T-helper 1 cell (primary cell): ENCODE results near the gene NSUN2.
"Not testable (repeated sequence)": the region's sequence is repeated elsewhere in the genome, so short reads cannot be mapped to it uniquely, and the experiment has no call there.

Experiments used
- DNase-seq, 5 donors: peaks; one replicate each; pipeline ENCODE4 v3.0.0-alpha.2; 2012 to 2020
- total RNA-seq, 4 donors: gene quantifications; one replicate each; lab custom pipeline; 2026; lab: John Stamatoyannopoulos, UW

NSUN2 gene
- total RNA-seq, result 63.7 to 90.8 (median 84.6) reads per million in 4 donors

DNA sequence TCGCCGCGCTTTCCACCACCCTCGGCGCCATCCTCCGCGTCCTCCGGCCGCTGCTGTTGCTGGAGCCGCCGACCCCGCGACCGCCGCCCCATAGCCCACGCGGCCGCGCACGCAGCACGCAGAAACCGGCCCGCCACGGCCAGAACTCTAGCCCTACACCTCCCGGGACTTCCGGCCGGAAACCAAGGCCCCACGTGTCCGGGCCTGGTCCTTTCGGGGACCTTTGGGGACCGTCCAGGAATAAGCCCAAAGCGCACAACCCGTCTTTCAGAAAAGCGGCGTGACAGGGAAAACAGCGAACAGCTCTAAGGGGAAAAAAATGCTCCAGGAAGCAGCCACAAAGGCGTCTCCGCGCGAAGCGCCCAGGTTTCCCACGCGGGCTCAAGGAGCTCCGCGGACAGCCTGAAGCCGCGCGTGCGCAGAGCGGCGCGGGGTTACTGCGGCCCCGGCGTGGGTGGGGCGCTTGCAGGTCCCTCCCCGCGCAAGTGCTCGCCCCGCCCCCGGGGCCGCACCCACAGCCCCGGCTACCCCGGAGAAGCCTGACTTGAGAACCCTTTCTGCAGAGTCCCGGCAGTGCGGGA lies at the start of gene NSUN2, which contains the start of gene SRD5A1:
TSS of gene NSUN2 (minus strand) at position 157 of the 581 bp plus-strand sequence. CDS start at position 92, 65 bp downstream.
TSS of gene SRD5A1 (plus strand) at position 553 of the 581 bp plus-strand sequence. CDS start 137 bp downstream, outside the sequence.
- DNase-seq, result peak; percentile 85 to 93 (median 87)

DNA sequence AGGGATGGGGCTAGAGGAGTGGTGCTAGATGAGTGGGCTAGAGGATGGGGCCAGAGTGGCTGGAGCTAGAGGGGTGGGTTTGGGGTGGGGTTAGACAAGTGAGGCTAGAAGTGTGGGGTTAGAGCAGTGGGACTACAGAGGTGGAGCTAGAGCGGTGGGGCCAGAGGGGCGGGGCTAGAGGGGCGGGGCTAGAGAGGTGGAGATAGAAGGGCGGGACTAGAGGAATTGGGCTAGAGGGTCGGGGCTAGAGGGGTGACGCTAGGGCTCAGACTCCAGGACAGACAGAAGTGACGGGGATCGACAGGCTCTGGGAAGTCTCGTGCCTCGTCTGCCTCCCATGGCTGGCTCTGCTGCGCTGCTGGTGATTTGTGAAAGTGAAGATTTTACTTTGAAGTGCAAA lies 49.4 kb upstream of the NSUN2 start:
- no peak for DNase-seq

DNA sequence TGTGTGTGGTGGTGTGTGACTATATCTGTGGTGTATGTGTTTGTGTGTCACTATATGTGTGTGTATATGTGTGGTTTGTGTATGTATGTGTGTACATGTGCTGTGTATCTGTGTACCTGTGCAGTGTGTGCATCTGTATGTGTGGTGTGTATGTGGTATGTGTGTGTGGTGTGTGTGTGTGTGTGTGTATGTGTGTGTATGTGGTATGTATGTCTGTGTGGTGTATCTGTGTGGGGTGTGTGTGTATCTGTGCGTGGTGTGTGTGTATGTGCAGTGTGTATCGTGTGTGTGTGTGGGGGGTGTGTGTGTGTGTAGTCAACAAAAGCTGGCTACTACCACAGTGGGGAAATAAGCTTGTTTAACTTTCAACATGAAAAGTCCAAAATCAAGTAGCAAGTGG lies 48.8 kb upstream of the NSUN2 start:
- DNase-seq, result no peak

DNA sequence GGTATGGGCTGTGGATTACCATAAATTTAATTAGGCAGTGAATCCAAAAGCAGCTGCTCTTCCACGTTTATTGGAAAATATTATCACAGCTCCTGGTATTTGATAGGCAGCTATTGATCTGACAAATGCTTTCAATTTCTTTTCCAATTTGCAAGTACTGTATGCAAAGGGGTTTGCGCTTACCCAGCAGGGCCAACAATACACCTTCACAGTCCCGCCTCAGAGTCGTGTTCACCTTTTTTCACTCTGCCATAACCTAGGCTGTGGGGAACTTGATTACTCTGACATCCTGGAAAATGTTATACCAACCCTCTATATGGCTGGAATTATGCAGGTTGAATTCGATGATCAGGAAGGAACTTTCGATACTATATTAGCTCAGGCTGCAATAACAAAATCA lies 48.1 kb upstream of the NSUN2 start:
- no peak for DNase-seq

DNA sequence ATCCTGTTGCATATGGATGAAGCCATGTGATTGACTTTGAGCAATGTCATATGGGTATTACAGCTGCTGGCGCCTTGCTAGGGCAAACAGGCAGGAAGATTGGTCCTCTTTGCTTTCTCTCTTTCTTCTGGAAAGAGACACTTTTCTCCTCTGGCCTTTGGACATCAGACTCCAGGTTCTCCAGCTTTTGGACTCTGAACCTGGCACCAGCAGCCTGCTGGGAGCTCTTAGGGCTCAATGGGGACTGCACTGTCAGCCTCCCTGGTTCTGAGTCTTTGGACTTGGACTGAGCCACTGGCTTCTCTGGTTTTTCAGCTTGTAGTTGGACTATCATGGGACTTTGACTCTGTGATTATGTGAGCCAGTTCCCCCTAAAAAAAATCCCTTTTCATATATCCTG lies 45.5 kb upstream of the NSUN2 start:
- no peak for DNase-seq

DNA sequence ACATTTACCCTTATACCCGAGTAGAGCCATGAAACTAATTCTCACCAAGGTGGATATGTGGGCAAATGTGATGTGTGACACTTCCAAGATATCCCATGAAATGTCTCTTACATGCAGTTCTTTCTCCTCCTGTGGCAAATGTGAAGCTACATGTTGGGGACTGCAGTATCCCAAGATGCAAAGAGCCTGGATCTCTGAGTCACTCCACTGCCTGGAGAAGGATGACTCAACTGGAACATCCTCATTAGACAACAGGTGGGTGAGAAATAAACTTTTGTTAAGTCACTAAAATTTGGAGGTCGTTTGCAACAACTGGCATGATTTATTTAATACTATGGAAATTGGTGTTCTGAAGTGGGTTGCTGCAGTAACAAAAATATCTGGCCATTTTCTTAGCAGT lies 43.9 kb upstream of the NSUN2 start:
- no peak for DNase-seq

DNA sequence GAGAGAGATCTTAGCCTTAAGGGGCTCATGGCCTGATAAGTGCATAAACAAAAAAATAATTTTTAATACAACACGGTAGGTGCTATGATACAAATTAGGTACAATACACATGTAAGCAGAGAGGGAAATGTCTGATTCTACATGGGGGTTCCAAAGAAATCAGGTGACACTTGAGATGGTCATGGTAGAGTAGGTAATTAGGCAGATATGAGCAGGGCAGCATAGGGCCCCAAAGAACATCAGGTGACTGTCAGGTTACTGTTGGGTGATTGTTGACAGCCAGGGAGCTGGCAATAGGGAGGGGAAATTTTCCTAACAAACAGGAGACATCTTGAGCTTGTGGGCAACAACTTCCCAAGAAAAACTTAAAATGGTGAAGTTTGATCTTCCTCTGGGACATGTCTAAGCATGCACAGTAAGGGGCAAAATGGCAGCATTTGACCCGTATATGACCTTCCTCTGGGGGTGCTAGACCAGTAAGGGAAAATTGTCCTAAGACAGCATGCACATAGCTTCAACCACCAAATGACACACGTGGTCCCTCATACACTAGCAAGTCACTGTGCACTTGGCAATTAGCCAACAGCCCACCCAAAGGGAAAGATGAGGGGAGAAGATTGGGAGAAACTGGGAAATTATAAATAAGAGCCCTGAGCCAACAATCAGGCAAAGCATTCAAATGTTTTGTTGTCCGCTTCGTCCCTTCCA lies 43.1 kb upstream of the NSUN2 start:
- no peak for DNase-seq

DNA sequence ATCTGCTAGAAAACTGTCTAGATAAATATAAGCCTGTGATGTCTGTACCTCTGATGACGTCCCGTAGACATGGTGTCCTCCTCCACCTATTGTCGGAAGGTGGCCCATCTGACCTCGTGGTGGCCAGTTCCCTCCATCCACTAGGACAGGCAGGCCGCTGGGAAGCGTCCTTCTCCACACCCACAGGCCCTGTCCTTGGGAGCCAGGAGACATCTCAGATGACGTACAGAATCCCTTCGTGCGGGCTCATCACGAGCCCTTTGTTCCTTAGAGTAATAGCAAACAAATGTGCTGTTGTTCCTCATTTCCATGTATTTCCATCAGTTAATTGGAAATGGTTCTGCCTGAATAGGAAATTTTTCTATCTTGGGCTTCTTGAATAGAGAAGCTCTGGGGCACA lies 42.0 kb upstream of the NSUN2 start:
- DNase-seq, result no peak

DNA sequence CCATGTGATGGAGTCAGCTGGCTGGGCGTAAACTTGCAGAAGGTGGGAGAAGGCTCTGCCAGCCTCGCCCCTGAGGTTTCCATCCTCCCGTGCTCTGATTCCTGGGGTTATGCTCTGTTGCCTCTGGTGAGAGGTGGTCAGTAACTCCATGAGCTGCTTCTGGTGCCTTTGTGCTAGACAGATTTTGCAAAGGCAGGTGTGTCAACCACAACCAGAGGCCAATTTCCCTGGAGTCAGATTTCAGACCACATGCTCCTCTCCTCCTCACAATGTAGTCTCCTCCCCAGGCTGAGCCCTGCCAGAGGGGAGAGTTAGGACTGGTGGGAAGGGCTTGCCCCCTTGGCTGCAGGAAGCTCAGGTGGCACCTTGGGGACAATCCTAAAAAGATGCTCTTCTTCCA lies 41.6 kb upstream of the NSUN2 start:
- DNase-seq, result no peak

DNA sequence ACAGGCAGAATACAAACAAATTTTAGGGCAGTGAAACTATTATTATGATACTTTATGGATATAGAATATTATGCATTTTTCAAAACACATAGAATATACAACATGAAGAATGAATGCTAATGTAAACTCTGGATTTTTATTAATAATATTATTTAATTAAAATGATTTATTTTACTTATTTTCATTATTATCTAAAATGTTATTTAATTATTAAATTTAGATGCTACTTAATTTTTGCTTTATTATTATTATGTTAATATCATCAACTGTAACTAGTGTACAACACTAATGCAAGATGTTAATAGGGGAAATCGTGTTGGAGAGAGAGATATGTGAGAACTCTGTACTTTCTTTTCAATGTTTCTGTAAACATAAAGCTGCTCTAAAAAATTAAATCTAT lies 41.1 kb upstream of the NSUN2 start:
- no peak for DNase-seq

DNA sequence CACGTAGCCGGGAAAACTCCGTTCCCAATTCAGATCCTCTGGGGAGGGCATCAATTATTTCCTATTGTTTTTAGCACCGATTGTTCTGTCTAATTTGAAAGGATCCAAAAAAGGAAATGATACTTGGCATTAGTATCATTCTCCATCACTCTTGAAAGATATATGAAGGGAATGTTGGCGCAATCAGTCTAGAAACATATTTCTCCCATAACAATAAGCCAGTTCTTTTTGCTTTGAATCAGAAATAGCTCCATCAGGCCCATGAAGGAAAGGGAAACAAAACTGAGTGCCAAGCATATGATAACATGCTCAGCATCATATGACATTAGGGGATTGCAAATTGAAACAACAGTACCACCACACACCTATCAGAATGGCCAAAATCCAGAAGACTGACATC lies 40.2 kb upstream of the NSUN2 start:
- no peak for DNase-seq

DNA sequence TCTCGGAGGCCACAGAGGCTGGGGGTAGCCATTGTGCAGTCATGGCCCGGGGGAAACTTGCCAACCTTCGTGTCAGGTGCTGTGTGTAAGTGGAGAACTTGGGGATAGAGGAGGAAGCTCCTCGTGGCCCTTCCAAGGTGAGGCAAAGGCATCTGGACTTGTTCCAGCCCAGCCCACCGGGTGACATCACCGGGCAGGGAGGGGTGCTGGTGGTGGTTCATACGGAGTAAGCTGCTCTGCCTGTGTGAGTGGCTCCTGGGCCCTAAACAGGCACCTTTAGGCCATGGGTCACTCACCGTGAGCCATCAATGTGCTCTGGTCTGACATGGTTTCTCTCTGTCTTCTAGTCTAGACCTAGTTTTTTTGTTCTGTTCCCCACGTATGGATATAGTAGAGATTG lies 35.9 kb upstream of the NSUN2 start:
- not testable (repeated sequence) for DNase-seq

DNA sequence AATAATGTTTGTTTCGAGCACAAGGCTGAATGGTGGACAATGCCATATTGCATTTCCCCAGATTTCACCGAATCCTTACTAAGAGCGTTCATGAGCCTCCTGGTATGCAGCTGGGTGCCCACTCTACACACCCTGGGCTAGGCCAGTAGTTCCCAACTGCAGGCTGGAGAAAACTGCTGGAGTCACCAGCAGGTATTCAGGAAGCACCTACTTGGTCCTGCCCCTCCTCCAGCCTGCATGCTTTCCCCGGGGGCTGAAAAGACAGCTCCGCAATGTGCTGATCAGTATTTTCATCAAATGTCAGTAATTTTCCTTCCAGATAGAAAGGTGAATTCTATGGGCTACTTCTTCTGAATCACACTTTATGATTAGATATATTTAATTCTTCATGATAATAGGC lies 34.8 kb upstream of the NSUN2 start:
- no peak for DNase-seq

DNA sequence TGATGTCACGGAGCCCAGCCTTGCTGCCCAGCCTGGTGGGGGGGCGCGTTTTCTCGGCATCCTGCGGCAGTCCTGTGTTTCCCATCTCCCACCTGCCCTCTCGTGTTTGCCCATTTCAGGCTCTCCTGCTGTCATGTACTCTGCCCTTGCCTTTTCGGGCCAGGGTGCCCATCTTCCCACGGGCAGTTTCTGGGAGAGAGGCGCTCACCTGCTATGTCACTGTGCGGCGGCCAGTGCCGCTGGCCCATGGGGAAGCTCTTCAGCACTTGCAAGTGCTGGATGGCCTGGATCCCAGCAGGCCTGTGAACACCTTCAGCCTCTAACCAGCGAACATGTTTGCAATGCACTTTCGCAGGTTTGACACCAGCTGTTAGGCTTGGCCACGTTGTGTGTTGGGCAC lies 33.9 kb upstream of the NSUN2 start:
- DNase-seq, result no peak

DNA sequence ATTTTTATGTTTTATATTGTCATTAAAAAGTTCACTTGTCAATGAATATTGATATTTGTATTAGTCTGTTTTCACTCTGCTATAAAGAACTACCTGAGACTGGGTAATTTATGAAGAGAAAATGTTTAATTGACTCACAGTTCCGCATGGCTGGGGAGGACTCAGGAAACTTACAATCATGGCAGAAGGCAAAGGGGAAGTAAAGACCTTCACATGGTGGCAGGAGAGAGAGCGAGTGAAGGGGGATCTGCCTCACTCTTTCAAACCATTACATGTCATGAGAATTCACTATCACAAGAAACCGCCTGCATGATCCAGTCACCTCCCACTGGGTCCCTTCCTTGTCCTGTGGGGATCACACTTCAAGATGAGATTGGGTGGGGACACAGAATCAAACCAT lies 27.8 kb upstream of the NSUN2 start:
- DNase-seq, result no peak

DNA sequence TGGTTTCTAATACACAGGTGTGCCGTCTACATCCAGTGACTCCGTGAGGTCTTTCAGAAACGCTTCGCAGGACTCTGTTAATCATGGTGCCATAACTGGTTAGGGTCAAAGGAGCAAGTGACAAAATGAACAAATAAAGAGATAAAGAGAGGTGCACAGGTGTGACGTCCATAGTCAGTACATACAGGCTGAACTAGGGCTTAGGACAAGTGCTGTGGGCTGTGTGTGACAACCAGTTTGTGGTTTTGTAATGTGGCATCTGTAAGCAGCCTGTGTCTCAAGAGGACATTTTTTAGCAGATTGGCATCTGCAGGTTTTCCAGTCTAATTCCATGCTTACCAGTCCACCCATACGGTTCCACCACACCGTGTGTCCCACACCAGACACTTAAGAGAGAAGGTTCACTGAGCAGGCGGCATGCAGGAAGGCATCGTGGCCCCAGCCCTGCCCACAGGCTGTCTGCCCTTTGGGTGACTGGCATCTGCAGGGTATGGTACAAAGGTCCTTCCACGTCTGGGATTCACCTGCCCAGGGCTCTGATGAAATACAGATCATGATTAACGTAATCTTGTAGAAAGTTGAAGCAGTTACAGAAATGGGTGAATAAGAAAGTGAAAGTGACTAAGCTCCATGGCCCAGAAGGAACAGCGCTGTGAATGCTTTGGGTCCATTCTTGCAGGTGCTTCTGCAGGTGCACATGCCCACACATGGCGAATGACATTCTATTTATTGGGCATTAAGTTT lies 27.3 kb upstream of the NSUN2 start:
- peak in 1 of 5 donors; percentile 8 for DNase-seq

DNA sequence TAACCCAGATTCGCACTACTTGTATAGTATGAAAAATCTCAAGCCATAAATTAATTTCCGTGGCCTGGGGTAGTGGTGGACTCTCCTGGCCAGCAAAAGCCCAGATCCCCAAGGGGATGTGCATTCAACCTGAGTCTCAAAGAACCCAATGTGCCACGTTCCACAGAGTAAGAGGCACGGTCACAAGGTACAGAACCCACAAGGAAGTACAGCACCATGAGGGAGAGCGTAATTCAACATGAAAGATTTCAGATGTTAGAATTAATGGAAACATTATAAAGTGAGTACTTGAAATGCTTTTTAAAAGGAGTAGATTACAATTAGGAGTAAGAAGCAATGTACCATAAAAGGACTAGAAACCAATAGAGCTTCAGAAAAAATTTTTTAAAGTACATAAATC lies 23.8 kb upstream of the NSUN2 start:
- no peak for DNase-seq

DNA sequence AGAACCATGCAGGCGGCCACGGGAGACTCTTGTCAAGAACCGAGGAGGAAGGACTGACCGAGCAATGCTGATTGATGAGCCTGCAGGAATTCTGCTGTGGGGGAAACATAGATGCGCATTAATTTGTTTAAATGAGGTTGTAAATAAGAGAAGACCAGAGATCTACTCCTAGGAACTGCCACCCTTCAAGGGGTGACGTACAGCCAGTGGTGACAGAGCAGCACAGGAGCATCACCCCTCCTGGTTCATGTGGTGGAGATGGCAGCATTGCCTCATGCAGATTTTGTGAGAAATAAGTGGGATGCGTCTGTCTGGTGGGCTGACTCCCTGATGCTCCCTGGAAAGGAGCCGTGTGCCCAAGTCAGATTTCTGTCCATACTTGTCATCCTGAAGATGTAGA lies 22.6 kb upstream of the NSUN2 start:
- DNase-seq, result no peak

DNA sequence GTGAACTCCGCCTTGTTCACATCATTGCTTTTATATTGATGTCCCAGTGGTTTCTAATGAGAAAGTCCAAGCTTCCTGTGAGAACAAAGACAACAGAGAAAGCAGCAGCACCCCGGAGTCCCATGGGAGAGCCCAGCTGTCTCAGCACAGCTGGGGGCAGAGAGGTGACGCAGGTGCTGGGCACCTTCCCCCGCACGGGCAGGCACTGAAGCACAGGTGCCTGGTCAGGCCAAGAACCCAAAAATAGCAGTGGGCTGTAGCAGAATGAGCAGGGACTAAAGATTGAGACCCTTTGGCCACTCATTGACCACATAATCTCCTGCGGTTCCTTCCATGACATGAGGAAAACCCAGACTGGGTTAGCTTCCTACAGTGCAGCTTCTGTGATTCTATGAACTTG lies 19.2 kb upstream of the NSUN2 start:
- DNase-seq, result no peak

DNA sequence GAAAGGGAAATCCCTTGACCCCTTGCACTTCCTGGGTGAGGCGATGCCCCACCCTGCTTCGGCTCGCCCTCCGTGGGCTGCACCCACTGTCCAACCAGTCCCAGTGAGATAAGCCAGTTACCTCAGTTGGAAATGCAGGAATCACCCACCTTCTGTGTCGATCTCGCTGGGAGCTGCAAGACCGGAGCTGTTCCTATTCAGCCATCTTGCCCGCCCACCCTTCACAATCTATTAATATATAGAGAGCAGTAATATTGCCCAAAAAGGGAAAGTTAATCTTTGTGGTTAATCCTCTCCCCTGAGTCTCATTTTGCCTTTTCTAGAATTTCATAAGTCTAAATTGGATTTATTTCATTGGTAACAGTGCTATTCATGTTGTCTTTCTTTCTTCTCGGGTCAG lies 16.8 kb upstream of the NSUN2 start:
- no peak for DNase-seq

DNA sequence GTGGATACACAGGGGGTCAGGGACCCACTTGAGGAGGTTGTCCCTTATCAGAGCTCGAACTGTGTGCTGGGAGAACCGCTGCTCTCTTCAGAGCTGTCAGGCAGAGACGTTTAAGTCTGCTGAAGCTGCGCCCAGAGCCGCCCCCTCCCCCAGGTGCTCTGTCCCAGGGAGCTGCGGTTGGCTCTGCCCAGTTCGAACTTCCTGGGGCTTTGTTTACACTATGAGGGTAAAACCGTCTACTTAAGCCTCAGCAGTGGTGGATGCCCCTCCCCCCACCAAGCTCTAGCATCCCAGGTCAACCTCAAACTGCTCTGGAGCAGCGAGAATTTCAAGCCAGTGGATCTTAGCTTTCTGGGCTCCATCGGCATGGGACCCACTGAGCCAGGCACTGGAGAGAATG lies 16.3 kb upstream of the NSUN2 start:
- DNase-seq, result no peak

DNA sequence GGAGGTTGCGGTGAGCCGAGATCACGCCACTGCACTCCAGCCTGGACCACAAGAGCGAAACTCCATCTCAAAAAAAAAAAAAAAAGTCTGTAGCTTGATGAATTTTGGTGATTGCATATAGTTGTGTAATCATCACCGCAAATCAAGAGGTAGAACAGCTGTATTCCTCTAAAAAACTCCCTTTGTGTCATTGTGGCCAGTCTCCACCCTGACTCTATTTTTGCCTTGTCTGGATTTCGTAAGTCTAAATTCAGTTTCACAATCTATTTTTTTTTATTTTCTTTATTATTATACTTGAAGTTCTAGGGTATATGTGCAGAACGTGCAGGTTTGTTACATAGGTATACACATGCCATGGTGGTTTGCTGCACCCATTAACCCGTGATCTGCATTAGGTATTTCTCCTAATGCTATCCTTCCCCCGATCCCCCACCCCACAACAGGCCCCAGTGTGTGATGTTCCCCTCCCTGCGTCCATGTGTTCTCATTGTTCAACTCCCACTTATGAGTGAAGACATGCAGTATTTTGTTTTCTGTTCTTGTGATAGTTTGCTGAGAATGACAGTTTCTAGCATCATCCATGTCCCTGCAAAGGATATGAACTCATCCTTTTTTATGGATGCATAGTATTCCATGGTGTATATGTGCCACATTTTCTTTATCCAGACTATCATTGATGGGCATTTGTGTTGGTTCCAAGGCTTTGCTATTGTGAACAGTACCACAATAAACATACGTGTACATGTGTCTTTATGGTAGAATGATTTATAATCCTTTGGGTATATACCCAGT lies 12.9 kb upstream of the NSUN2 start:
- DNase-seq, result not testable (repeated sequence)

DNA sequence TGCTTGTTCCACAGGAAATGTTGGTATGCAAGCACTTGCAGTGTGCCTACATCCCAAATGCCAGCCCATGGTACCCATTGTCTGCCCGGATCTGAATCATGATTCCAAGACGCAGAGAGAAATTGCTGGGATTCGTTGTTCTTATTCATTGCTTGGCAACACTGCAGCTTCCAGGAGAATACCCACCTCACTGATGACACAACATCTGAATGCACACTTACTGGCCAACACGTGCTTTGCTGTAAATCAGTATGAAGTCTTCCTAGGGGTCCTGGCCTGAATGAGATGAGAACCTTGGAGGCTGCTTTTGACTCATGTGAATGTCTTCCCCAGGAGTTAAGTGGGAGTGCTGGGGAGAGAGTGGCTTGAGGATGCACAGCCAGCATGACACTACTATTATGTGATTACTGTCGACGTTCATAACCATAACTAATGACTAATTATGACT lies 12.0 kb upstream of the NSUN2 start:
- no peak for DNase-seq
